GM19193 (cell line): ENCODE data around the gene NACC1.

Experiments
- POLR2A ChIP-seq: IDR thresholded peaks from 4 replicates; pipeline ENCODE4 v1.6.1; 2011; ENCODE audit not compliant: insufficient read depth, insufficient read length; ENCODE audit errors: extremely low read depth

NACC1 gene

GRCh38 chr19:13083008-13083404 is 35.1 kb upstream of the NACC1 start:
- TF ChIP-seq POLR2A, result no peak

DNA sequence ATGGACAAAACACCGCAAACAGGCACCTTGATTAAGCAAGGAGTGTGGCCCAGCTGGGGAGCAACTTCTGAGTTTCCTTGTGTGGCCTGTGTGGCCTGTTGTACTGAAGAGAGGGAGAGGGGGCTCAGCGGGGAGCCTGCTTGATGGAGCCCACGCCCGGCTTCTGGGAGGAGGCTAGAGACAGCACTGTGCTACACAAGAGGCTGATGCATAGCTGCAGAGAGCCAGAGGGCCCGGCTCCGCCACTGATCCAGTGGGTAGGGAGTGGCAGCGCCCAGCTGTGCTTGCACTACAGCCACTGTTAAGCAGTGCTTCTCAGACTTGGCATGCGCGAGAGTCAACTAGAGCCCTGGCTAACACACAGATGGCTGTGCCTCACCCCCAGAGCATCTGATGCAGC is 34.4 kb upstream of the NACC1 start:
- no peak for TF ChIP-seq POLR2A

GRCh38 chr19:13085666-13086065 is 32.4 kb upstream of the NACC1 start:
- no peak for TF ChIP-seq POLR2A

DNA sequence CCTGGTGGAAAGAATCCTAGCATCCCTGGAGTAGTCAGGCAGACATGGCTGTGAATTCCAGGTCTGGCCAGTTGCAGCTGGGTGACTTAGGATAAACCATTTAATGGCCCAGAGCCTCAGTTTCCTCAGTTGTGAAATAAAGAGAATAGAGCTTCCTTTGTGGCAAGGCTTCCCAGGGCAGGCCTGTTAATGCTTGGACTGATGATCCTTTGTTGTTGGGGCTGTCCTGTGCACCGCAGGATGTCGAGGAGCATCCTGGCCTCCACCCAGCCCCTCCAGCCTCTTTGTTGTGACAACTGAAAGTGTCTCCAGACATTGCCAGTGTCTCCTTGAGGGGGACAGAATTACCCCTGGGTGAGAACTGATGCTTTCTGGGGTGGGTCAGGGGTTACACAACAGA is 31.7 kb upstream of the NACC1 start:
- TF ChIP-seq POLR2A, result no peak

- TF ChIP-seq POLR2A, result no peak
These were observed 30.8 kb upstream of the NACC1 start for GRCh38 chr19:13087295-13087694.

- no peak for TF ChIP-seq POLR2A
These were observed 30.1 kb upstream of the NACC1 start for GRCh38 chr19:13087795-13088537.

GRCh38 chr19:13089139-13089856 is 28.8 kb upstream of the NACC1 start:
- TF ChIP-seq POLR2A, result no peak

DNA sequence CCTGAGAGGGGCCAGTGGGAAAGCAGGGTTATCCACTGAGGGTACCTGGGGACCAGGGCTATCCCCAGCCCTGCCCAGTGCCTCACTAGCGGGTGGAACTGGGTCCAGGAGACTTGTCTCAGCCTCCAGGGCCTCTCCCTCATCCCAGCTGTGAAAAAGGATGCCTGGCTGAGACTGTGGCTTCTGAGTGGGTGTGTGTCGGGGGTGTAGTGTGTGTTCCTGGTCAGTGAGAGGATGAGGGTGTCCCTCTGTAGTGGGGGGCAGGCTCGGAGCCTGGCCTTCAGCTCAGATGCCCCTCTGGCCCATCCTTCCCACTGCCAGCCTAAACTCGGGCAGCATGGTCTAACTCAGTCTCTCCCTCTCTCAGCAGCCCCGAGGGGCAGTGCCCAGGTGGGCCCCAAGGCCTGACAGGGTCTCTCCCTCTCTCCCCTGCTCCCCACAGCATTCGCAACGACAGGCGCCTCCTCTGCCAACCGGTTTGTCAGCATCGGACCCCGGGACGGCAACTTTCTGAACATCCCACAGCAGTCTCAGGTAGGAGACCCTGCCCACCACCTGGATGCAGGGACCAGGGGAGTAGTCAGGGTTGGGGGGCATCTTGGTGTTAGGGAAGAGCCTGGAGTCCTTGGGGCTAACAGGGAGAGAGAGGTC is 28.1 kb upstream of the NACC1 start:
- no peak for TF ChIP-seq POLR2A

GRCh38 chr19:13090511-13091231 is 27.4 kb upstream of the NACC1 start:
- TF ChIP-seq POLR2A, result no peak

GRCh38 chr19:13091400-13092157 is 26.5 kb upstream of the NACC1 start:
- TF ChIP-seq POLR2A, result no peak

DNA sequence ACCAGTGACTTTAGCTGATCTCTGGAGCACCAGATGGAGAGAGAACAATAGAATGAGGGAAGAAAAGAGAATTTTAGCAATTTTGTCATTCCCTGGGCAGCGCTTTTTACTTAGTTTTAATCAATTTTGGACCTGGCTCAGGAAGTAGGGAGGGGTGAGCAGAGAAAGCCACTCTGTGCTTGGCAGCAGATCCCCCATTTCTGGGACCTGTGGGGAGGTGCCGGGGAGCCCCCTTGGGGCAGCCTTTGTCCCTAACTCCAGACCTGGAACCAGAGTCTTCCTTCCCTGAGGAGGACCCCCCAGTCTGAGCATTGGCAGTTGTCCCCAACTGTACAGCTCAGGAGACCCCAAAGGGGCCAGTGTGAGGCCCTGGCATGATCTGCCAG is 25.9 kb upstream of the NACC1 start:
- no peak for TF ChIP-seq POLR2A

DNA sequence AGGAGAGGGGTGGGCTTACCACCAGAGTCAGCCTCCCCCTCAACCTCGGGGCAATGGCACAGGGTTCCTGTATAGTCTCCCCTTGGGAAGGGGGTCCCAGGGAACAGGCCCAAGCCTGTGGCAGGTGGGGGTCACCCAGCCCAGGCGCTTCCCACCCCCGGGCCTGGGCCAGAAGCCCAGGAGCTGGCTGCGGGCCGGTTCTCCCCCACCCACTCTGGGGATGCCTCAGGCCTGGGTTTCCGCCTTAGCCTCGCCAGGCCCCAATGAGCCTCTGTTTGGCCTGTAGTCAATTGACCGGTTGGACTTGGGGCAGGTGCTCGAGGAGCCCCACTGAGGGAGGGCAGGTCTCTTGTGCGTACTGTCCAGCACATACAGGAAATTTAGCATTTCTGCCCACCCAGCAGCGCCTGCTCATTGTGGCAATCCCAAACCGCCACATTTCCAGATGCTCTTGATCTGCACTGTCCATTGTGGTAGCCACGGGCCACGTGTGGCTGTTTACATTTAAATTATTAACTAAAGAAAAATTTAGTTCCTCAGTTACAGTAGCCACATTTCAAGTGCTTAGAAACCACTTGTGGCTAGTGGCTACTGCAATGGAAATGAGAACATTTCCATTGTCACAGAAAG is 25.3 kb upstream of the NACC1 start:
- no peak for TF ChIP-seq POLR2A

DNA sequence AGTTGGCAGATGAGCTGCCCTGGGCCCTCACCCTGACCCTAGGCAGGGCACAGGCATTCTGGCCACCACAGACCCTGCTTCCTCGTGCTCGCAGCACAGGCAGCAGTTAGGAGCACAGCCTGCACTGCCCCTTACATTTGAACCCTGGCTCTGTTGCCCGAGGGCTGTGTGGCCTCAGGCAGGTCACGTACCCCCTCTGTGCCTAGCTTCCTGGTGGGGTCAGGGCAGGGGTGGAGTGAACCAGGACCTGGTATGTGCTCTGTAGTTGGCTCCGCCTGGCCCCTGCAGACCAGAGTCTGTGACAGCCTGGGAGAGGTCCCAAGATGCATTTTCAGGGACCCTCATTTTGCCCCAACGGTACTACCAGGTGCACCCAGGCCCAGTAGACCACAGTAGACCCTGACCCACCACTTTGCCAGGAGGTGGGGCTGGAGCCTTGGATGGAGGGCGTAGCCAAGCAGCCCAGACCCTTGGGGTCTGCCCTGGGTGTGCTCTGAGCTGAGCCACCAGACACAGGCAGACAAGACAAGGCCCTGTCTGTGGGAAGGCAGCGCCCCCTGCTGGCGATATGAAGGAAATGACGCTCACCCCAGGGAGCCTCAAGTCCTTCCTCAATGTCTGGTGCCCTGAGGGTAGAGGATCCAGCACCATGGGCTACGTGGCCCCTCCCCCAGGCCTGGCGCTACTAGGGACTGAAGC is 24.5 kb upstream of the NACC1 start:
- TF ChIP-seq POLR2A, result no peak
